Forelimb muscle (tissue), 1 donor: ENCODE measurements around the gene DLGAP1. TPM values are rescaled to one million over a fixed set of nuclear protein-coding genes. Genes with fewer than 3 reads are reported as not detected.
A peak's percentile ranks its signal among the peaks of the same experiment; 100 is the strongest.

ENCODE experiments used
- DNase-seq: peaks from one replicate; pipeline ENCODE4 v3.0.0-alpha.2; 2013; ENCODE audit warnings: low read depth
- polyA plus RNA-seq: library from polyadenylated mRNA; unstranded; fragments of 120-200 nt; gene quantifications from one replicate; pipeline ENCODE4 v1.2.1, GENCODE V29; 2013; ENCODE audit not compliant: insufficient read length

DLGAP1 gene
- polyA plus RNA-seq, 1 donor = 1.9 TPM

- DNase-seq = no peak
Measured at GRCh38 chr18:3691705-3692104, 763.4 kb downstream of the DLGAP1 start.

GRCh38 chr18:3690764-3691066, 764.4 kb downstream of the DLGAP1 start:
- DNase-seq = no peak

- no peak for DNase-seq
Measured at GRCh38 chr18:3689986-3690763, 764.9 kb downstream of the DLGAP1 start.

- no peak for DNase-seq
Measured at GRCh38 chr18:3689091-3689490, 766.0 kb downstream of the DLGAP1 start.

- DNase-seq = no peak
Measured at GRCh38 chr18:3688690-3689089, 766.4 kb downstream of the DLGAP1 start.

GRCh38 chr18:3683483-3683882, 771.6 kb downstream of the DLGAP1 start:
- no peak for DNase-seq

GRCh38 chr18:3682061-3682460, 773.0 kb downstream of the DLGAP1 start:
- DNase-seq = no peak

GRCh38 chr18:3679241-3679640, 775.9 kb downstream of the DLGAP1 start:
- DNase-seq = no peak

GRCh38 chr18:3675994-3676393, 779.1 kb downstream of the DLGAP1 start:
- DNase-seq = no peak

- no peak for DNase-seq
Measured at GRCh38 chr18:3675446-3675845, 779.7 kb downstream of the DLGAP1 start.

- DNase-seq = no peak
Measured at GRCh38 chr18:3671176-3671575, 783.9 kb downstream of the DLGAP1 start.

GRCh38 chr18:3669376-3669775, 785.7 kb downstream of the DLGAP1 start:
- DNase-seq = no peak

GRCh38 chr18:3667255-3668137, 787.6 kb downstream of the DLGAP1 start:
- no peak for DNase-seq

GRCh38 chr18:3666526-3667254, 788.4 kb downstream of the DLGAP1 start:
- DNase-seq = no peak

GRCh38 chr18:3665780-3666525, 789.2 kb downstream of the DLGAP1 start:
- peak; percentile 73 for DNase-seq

- DNase-seq = no peak
Measured at GRCh38 chr18:3665204-3665603, 789.9 kb downstream of the DLGAP1 start.

- no peak for DNase-seq
Measured at GRCh38 chr18:3664563-3665178, 790.4 kb downstream of the DLGAP1 start.

- DNase-seq = no peak
Measured at GRCh38 chr18:3663870-3664512, 791.1 kb downstream of the DLGAP1 start.

- no peak for DNase-seq
Measured at GRCh38 chr18:3661989-3662388, 793.1 kb downstream of the DLGAP1 start.

- no peak for DNase-seq
Measured at GRCh38 chr18:3660739-3661515, 794.2 kb downstream of the DLGAP1 start.
